Uterine smooth muscle cell (primary cell): Measurements from ENCODE around the gene NOL11. TPM values are rescaled to one million over a fixed set of nuclear protein-coding genes. Genes with fewer than 3 reads are reported as not detected.

Source experiments
- total RNA-seq: library from RNA; depleted of rRNA; stranded (reverse); fragments of >200 nt; gene quantifications from 2 replicates; pipeline ENCODE4 v1.2.3, GENCODE V29; 2014

The NOL11 gene
- 32.1 and 49.6 TPM in 2 replicates for total RNA-seq

GRCh38 chr17:67717624-67718324, at the start of gene NOL11:
NOL11 (plus strand) TSS chr17:67717936; CDS start chr17:67717948, 12 bp downstream.

Other genes starting within 250 kb of the NOL11 start
- 41.2 and 43.9 TPM in 2 replicates for gene BPTF, start 107.6 kb downstream of the NOL11 start, total RNA-seq